ENCODE measurements around the gene IGDCC3. TPM values are rescaled to one million over a fixed set of nuclear protein-coding genes. Genes with fewer than 3 reads are reported as not detected.
"Not testable (repeated sequence)": the region's sequence is repeated elsewhere in the genome, so short reads cannot be mapped to it uniquely, and the experiment has no call there.

IGDCC3 gene
- total RNA-seq, 2 donors from 2014 or later, result not detected

- Mint-ChIP-seq H3K9me3 (no peaks in the 10 kb centered on the region), H3K4me3 (no peak overlapping the region), H3K36me3 (no peaks in the 10 kb centered on the region), H3K4me1 (ENCODE audit: low read depth in 2 of 2) (no peaks in the 10 kb centered on the region), H3K27me3 (peaks cover 3 to 7% of the 10 kb centered on the region in 2 donors), H3K27ac (no peak overlapping the region)
- ATAC-seq (no peak), DNase-seq (ENCODE audit: low spot score) (no peak)
Observed at GRCh38 chr15:65366122-65366892, 11.5 kb downstream of the IGDCC3 start.

GRCh38 chr15:65365229-65365628 is 12.6 kb downstream of the IGDCC3 start:
- Mint-ChIP-seq H3K27me3 (peaks cover 3 to 7% of the 10 kb centered on the region in 2 donors), H3K4me1 (ENCODE audit: low read depth in 2 of 2) (no peaks in the 10 kb centered on the region), H3K36me3 (no peaks in the 10 kb centered on the region), H3K27ac (no peak overlapping the region), H3K4me3 (no peak overlapping the region), H3K9me3 (no peaks in the 10 kb centered on the region)
- DNase-seq (ENCODE audit: low spot score) (no peak), ATAC-seq (no peak)

- ATAC-seq, result no peak
- Mint-ChIP-seq H3K36me3 (no peaks in the 10 kb centered on the region), H3K4me3 (no peak overlapping the region), H3K4me1 (ENCODE audit: low read depth in 2 of 2) (no peaks in the 10 kb centered on the region), H3K27ac (no peak overlapping the region), H3K9me3 (no peaks in the 10 kb centered on the region), H3K27me3 (peaks cover 6 to 7% of the 10 kb centered on the region in 2 donors)
- no peak for DNase-seq (ENCODE audit: low spot score)
Observed at GRCh38 chr15:65363766-65364165, 14.0 kb downstream of the IGDCC3 start.

- no peak for ATAC-seq
- H3K4me3 Mint-ChIP-seq, result no peak overlapping the region
- no peaks in the 10 kb centered on the region for H3K9me3 Mint-ChIP-seq
- H3K27ac Mint-ChIP-seq, result no peak overlapping the region
- H3K36me3 Mint-ChIP-seq, result no peaks in the 10 kb centered on the region
- H3K27me3 Mint-ChIP-seq, result peaks cover 7% of the 10 kb centered on the region in 2 donors
- no peak for DNase-seq (ENCODE audit: low spot score)
- no peaks in the 10 kb centered on the region for H3K4me1 Mint-ChIP-seq (ENCODE audit: low read depth in 2 of 2)
Observed at GRCh38 chr15:65363306-65363705, 14.5 kb downstream of the IGDCC3 start.

- no peak overlapping the region for H3K27ac Mint-ChIP-seq
- no peak overlapping the region for H3K4me3 Mint-ChIP-seq
- peaks cover 10 to 14% of the 10 kb centered on the region in 2 donors for H3K27me3 Mint-ChIP-seq
- no peaks in the 10 kb centered on the region for H3K36me3 Mint-ChIP-seq
- ATAC-seq (no peak), DNase-seq (ENCODE audit: low spot score) (no peak)
- no peaks in the 10 kb centered on the region for H3K4me1 Mint-ChIP-seq (ENCODE audit: low read depth in 2 of 2)
- H3K9me3 Mint-ChIP-seq, result no peaks in the 10 kb centered on the region
Observed at GRCh38 chr15:65362491-65362890, 15.3 kb downstream of the IGDCC3 start.

- no peak for ATAC-seq
Observed at GRCh38 chr15:65361708-65362459, 15.9 kb downstream of the IGDCC3 start.

GRCh38 chr15:65360506-65360905 is 17.3 kb downstream of the IGDCC3 start:
- H3K4me3 Mint-ChIP-seq, result no peak overlapping the region
- H3K27ac Mint-ChIP-seq, result no peak overlapping the region
- H3K27me3 Mint-ChIP-seq, result peaks cover 18 to 27% of the 10 kb centered on the region in 2 donors
- peaks cover 5 to 6% of the 10 kb centered on the region in 2 donors for H3K4me1 Mint-ChIP-seq (ENCODE audit: low read depth in 2 of 2)
- H3K36me3 Mint-ChIP-seq, result no peaks in the 10 kb centered on the region
- DNase-seq (ENCODE audit: low spot score), result no peak
- H3K9me3 Mint-ChIP-seq, result no peaks in the 10 kb centered on the region
- ATAC-seq, result no peak

More at GRCh38 chr15:65361708-65362459, 15.9 kb downstream of the IGDCC3 start:
- Mint-ChIP-seq H3K27me3 (peaks cover 13 to 19% of the 10 kb centered on the region in 2 donors), H3K36me3 (no peaks in the 10 kb centered on the region), H3K4me3 (no peak overlapping the region), H3K27ac (no peak overlapping the region), H3K4me1 (ENCODE audit: low read depth in 2 of 2) (no peaks in the 10 kb centered on the region), H3K9me3 (no peaks in the 10 kb centered on the region)
- no peak for DNase-seq (ENCODE audit: low spot score)

- ATAC-seq (no peak), DNase-seq (ENCODE audit: low spot score) (peak; percentile 28)
- peaks cover 25 to 33% of the 10 kb centered on the region in 2 donors for H3K27me3 Mint-ChIP-seq
- peaks cover 6% of the 10 kb centered on the region for H3K36me3 Mint-ChIP-seq
- H3K9me3 Mint-ChIP-seq, result no peaks in the 10 kb centered on the region
- H3K4me1 Mint-ChIP-seq (ENCODE audit: low read depth in 2 of 2), result peaks cover 5 to 6% of the 10 kb centered on the region in 2 donors
- H3K4me3 Mint-ChIP-seq, result peak overlapping the region; percentile 24
- H3K27ac Mint-ChIP-seq, result no peak overlapping the region
Observed at GRCh38 chr15:65355988-65356353, 21.8 kb downstream of the IGDCC3 start.

GRCh38 chr15:65355173-65355987 is 22.4 kb downstream of the IGDCC3 start:
- H3K27ac Mint-ChIP-seq, result no peak overlapping the region
- peak in 1 of 2 donors; percentile 45 for ATAC-seq
- H3K36me3 Mint-ChIP-seq, result peaks cover 6% of the 10 kb centered on the region
- peak; percentile 44 for DNase-seq (ENCODE audit: low spot score)
- H3K4me3 Mint-ChIP-seq, result no peak overlapping the region
- H3K4me1 Mint-ChIP-seq (ENCODE audit: low read depth in 2 of 2), result peaks cover 5 to 6% of the 10 kb centered on the region in 2 donors
- H3K9me3 Mint-ChIP-seq, result no peaks in the 10 kb centered on the region
- H3K27me3 Mint-ChIP-seq, result peaks cover 28 to 33% of the 10 kb centered on the region in 2 donors

- peaks cover 28 to 33% of the 10 kb centered on the region in 2 donors for H3K27me3 Mint-ChIP-seq
- no peak overlapping the region for H3K4me3 Mint-ChIP-seq
- DNase-seq (ENCODE audit: low spot score) (no peak), ATAC-seq (no peak)
- no peaks in the 10 kb centered on the region for H3K9me3 Mint-ChIP-seq
- peaks cover 6% of the 10 kb centered on the region for H3K36me3 Mint-ChIP-seq
- H3K4me1 Mint-ChIP-seq (ENCODE audit: low read depth in 2 of 2), result peaks cover 5 to 6% of the 10 kb centered on the region in 2 donors
- H3K27ac Mint-ChIP-seq, result no peak overlapping the region
Observed at GRCh38 chr15:65354835-65355172, 23.0 kb downstream of the IGDCC3 start.

- peaks cover 21 to 22% of the 10 kb centered on the region in 2 donors for H3K27me3 Mint-ChIP-seq
- H3K9me3 Mint-ChIP-seq; DNase-seq (ENCODE audit: low spot score); H3K4me3 Mint-ChIP-seq; ATAC-seq; H3K4me1 Mint-ChIP-seq (ENCODE audit: low read depth in 2 of 2); H3K27ac Mint-ChIP-seq; H3K36me3 Mint-ChIP-seq: not testable (repeated sequence)
Observed at GRCh38 chr15:65351972-65352371, 25.8 kb downstream of the IGDCC3 start.

GRCh38 chr15:65349338-65349737 is 28.5 kb downstream of the IGDCC3 start:
- no peaks in the 10 kb centered on the region for H3K9me3 Mint-ChIP-seq
- DNase-seq (ENCODE audit: low spot score), result no peak
- H3K4me3 Mint-ChIP-seq, result no peak overlapping the region
- H3K27ac Mint-ChIP-seq, result no peak overlapping the region
- no peak for ATAC-seq
- peaks cover 6 to 12% of the 10 kb centered on the region in 2 donors for H3K27me3 Mint-ChIP-seq
- H3K36me3 Mint-ChIP-seq, result peaks cover 2% of the 10 kb centered on the region
- no peaks in the 10 kb centered on the region for H3K4me1 Mint-ChIP-seq (ENCODE audit: low read depth in 2 of 2)

- not testable (repeated sequence) for H3K4me1 Mint-ChIP-seq (ENCODE audit: low read depth in 2 of 2); H3K9me3 Mint-ChIP-seq; H3K27me3 Mint-ChIP-seq; DNase-seq (ENCODE audit: low spot score); H3K27ac Mint-ChIP-seq; H3K36me3 Mint-ChIP-seq; H3K4me3 Mint-ChIP-seq; ATAC-seq
Observed at GRCh38 chr15:65347756-65348155, 30.0 kb downstream of the IGDCC3 start.

Data from natural killer cell treated with Interleukin-12 subunit alpha and Interleukin-12 subunit beta and Interleukin-15 and Interleukin-18, amount 100 ng/mL, for 72 hours (primary cell).